ENCODE measurements around the gene RAN. TPM values are rescaled to one million over a fixed set of nuclear protein-coding genes. Genes with fewer than 3 reads are reported as not detected.

The RAN gene
- total RNA-seq, 1 donor from 2014 or later, result 519 TPM

- Mint-ChIP-seq H3K27me3 (ENCODE audit: low read depth) (no peaks in the 10 kb centered on the region), H3K4me3 (ENCODE audit: unreplicated experiment) (no peak overlapping the region), H3K36me3 (ENCODE audit: low read depth) (peaks cover 41% of the 10 kb centered on the region), H3K4me1 (ENCODE audit: low read depth) (peaks cover 35% of the 10 kb centered on the region), H3K9me3 (ENCODE audit: low read depth) (no peaks in the 10 kb centered on the region), H3K27ac (ENCODE audit: unreplicated experiment) (no peak overlapping the region)
- TF ChIP-seq CTCF (IDR thresholded peaks at IDR 0.05), result no peak
- DNase-seq (ENCODE audit: low spot score), result no peak
These were observed 5.5 kb downstream of the RAN start for GRCh38 chr12:130877333-130877732.

GRCh38 chr12:130878193-130879185 lies 6.6 kb downstream of the RAN start:
- H3K4me1 Mint-ChIP-seq (ENCODE audit: low read depth), result peaks cover 25% of the 10 kb centered on the region
- no peak for TF ChIP-seq CTCF (IDR thresholded peaks at IDR 0.05)
- peaks cover 38% of the 10 kb centered on the region for H3K36me3 Mint-ChIP-seq (ENCODE audit: low read depth)
- H3K27ac Mint-ChIP-seq (ENCODE audit: unreplicated experiment), result no peak overlapping the region
- DNase-seq (ENCODE audit: low spot score), result no peak
- H3K9me3 Mint-ChIP-seq (ENCODE audit: low read depth), result no peaks in the 10 kb centered on the region
- no peak overlapping the region for H3K4me3 Mint-ChIP-seq (ENCODE audit: unreplicated experiment)
- no peaks in the 10 kb centered on the region for H3K27me3 Mint-ChIP-seq (ENCODE audit: low read depth)

- Mint-ChIP-seq H3K36me3 (ENCODE audit: low read depth) (peaks cover 32% of the 10 kb centered on the region), H3K27ac (ENCODE audit: unreplicated experiment) (no peak overlapping the region), H3K4me3 (ENCODE audit: unreplicated experiment) (no peak overlapping the region)
These were observed 7.4 kb downstream of the RAN start for GRCh38 chr12:130879212-130879686.

GRCh38 chr12:130879781-130880389 lies 8.0 kb downstream of the RAN start:
- H3K9me3 Mint-ChIP-seq (ENCODE audit: low read depth), result no peaks in the 10 kb centered on the region
- no peak overlapping the region for H3K4me3 Mint-ChIP-seq (ENCODE audit: unreplicated experiment)
- DNase-seq (ENCODE audit: low spot score), result no peak
- no peak for TF ChIP-seq CTCF (IDR thresholded peaks at IDR 0.05)
- H3K4me1 Mint-ChIP-seq (ENCODE audit: low read depth), result peaks cover 11% of the 10 kb centered on the region
- peaks cover 26% of the 10 kb centered on the region for H3K36me3 Mint-ChIP-seq (ENCODE audit: low read depth)
- no peaks in the 10 kb centered on the region for H3K27me3 Mint-ChIP-seq (ENCODE audit: low read depth)
- H3K27ac Mint-ChIP-seq (ENCODE audit: unreplicated experiment), result no peak overlapping the region

More at GRCh38 chr12:130879212-130879686, 7.4 kb downstream of the RAN start:
- DNase-seq (ENCODE audit: low spot score), result no peak
- H3K9me3 Mint-ChIP-seq (ENCODE audit: low read depth), result no peaks in the 10 kb centered on the region
- H3K4me1 Mint-ChIP-seq (ENCODE audit: low read depth), result peaks cover 17% of the 10 kb centered on the region
- no peaks in the 10 kb centered on the region for H3K27me3 Mint-ChIP-seq (ENCODE audit: low read depth)
- no peak for TF ChIP-seq CTCF (IDR thresholded peaks at IDR 0.05)

- no peak for DNase-seq (ENCODE audit: low spot score)
- Mint-ChIP-seq H3K27ac (ENCODE audit: unreplicated experiment) (no peak overlapping the region), H3K4me1 (ENCODE audit: low read depth) (peaks cover 6% of the 10 kb centered on the region), H3K36me3 (ENCODE audit: low read depth) (peaks cover 21% of the 10 kb centered on the region), H3K9me3 (ENCODE audit: low read depth) (no peaks in the 10 kb centered on the region), H3K27me3 (ENCODE audit: low read depth) (no peaks in the 10 kb centered on the region), H3K4me3 (ENCODE audit: unreplicated experiment) (no peak overlapping the region)
- TF ChIP-seq CTCF (IDR thresholded peaks at IDR 0.05), result no peak
These were observed 8.6 kb downstream of the RAN start for GRCh38 chr12:130880411-130880885.

Data from chondrocyte (in vitro differentiated cells).